B cell (primary cell): Measurements from ENCODE around the gene TUBA1B.

Experiments used
- CTCF ChIP-seq: fragments of 200-600 bp; IDR thresholded peaks from one replicate; pipeline ENCODE4 v1.8.0; 2022; ENCODE audit warnings: antibody characterized with exemption, mild to moderate bottlenecking
- EZH2 ChIP-seq: IDR thresholded peaks from 2 replicates; pipeline ENCODE4 v1.6.1; 2012; ENCODE audit warnings: borderline replicate concordance, low read depth, mild to moderate bottlenecking, moderate library complexity, low read length; ENCODE audit not compliant: insufficient read depth, poor library complexity, severe bottlenecking

- TF ChIP-seq CTCF, result no peak
- TF ChIP-seq EZH2, result no peak
Measured at GRCh38 chr12:49079793-49080192, 51.4 kb downstream of the TUBA1B start.
